ENCODE results near the gene ATOX1.
"Not testable (repeated sequence)": the region's sequence is repeated elsewhere in the genome, so short reads cannot be mapped to it uniquely, and the experiment has no call there.

ATOX1 gene

GRCh38 chr5:151733358-151734063 is 24.9 kb downstream of the ATOX1 start:
- DNase-seq (ENCODE audit: low read depth), result no peak

- DNase-seq (ENCODE audit: low read depth), result no peak
Observed at GRCh38 chr5:151730381-151730780, 28.1 kb downstream of the ATOX1 start.

GRCh38 chr5:151729597-151729996 is 28.8 kb downstream of the ATOX1 start:
- DNase-seq (ENCODE audit: low read depth), result not testable (repeated sequence)

- no peak for DNase-seq (ENCODE audit: low read depth)
Observed at GRCh38 chr5:151724360-151724759, 34.1 kb downstream of the ATOX1 start.

- DNase-seq (ENCODE audit: low read depth), result no peak
Observed at GRCh38 chr5:151722546-151722945, 35.9 kb downstream of the ATOX1 start.

GRCh38 chr5:151721812-151722391 is 36.5 kb downstream of the ATOX1 start:
- no peak for DNase-seq (ENCODE audit: low read depth)

GRCh38 chr5:151721087-151721646 is 37.3 kb downstream of the ATOX1 start:
- DNase-seq (ENCODE audit: low read depth), result no peak

- no peak for DNase-seq (ENCODE audit: low read depth)
Observed at GRCh38 chr5:151720215-151720614, 38.2 kb downstream of the ATOX1 start.

- DNase-seq (ENCODE audit: low read depth), result no peak
Observed at GRCh38 chr5:151719228-151720000, 39.0 kb downstream of the ATOX1 start.

GRCh38 chr5:151718646-151719045 is 39.8 kb downstream of the ATOX1 start:
- DNase-seq (ENCODE audit: low read depth), result no peak

GRCh38 chr5:151718153-151718552 is 40.3 kb downstream of the ATOX1 start:
- DNase-seq (ENCODE audit: low read depth), result no peak

GRCh38 chr5:151717416-151717815 is 41.0 kb downstream of the ATOX1 start:
- DNase-seq (ENCODE audit: low read depth), result no peak

GRCh38 chr5:151709109-151709735 is 49.2 kb downstream of the ATOX1 start:
- no peak for DNase-seq (ENCODE audit: low read depth)

GRCh38 chr5:151708126-151708525 is 50.3 kb downstream of the ATOX1 start:
- no peak for DNase-seq (ENCODE audit: low read depth)

- no peak for DNase-seq (ENCODE audit: low read depth)
Observed at GRCh38 chr5:151707567-151707966, 50.9 kb downstream of the ATOX1 start.

GRCh38 chr5:151706906-151707305 is 51.5 kb downstream of the ATOX1 start:
- DNase-seq (ENCODE audit: low read depth), result no peak

- DNase-seq (ENCODE audit: low read depth), result no peak
Observed at GRCh38 chr5:151703780-151704179, 54.7 kb downstream of the ATOX1 start.

- no peak for DNase-seq (ENCODE audit: low read depth)
Observed at GRCh38 chr5:151703227-151703626, 55.2 kb downstream of the ATOX1 start.

GRCh38 chr5:151700820-151701219 is 57.6 kb downstream of the ATOX1 start:
- no peak for DNase-seq (ENCODE audit: low read depth)

GRCh38 chr5:151700296-151700695 is 58.1 kb downstream of the ATOX1 start:
- no peak for DNase-seq (ENCODE audit: low read depth)

GRCh38 chr5:151699071-151699901 is 59.1 kb downstream of the ATOX1 start:
- DNase-seq (ENCODE audit: low read depth), result peak; percentile 96
